Keratinocyte (primary cell): ENCODE measurements around the gene ZHX3. TPM values are rescaled to one million over a fixed set of nuclear protein-coding genes. Genes with fewer than 3 reads are reported as not detected.

Experiments used
- DNase-seq: peaks from one replicate; pipeline ENCODE4 v3.0.0-alpha.2; 2011; ENCODE audit warnings: low read depth, missing footprints, low spot score
- FAIRE-seq: peaks from 2 replicates; lab custom pipeline; 2011; peaks lifted over from hg19 to GRCh38; lab: Jason Lieb, UNC
- H2AFZ ChIP-seq: 2 replicates; pipeline ENCODE4 v1.6.0; 2012; ENCODE audit warnings: low read length, control low read depth, inconsistent platforms; ENCODE audit not compliant: control insufficient read depth
- H3K27ac ChIP-seq: 2 replicates; pipeline ENCODE4 v1.5.1; 2011; ENCODE audit warnings: low read length; ENCODE audit not compliant: control insufficient read depth, insufficient read depth
- H3K27me3 ChIP-seq: 3 replicates; pipeline ENCODE4 v1.6.0; 2011; ENCODE audit warnings: low read length; ENCODE audit not compliant: control insufficient read depth, insufficient read depth; ENCODE audit errors: extremely low read depth
- H3K36me3 ChIP-seq, 2 experiments: 2 replicates in 1 of 2; 3 replicates in 1 of 2; pipeline ENCODE4 v1.5.1; 2011; ENCODE audit warnings: low read length in 2 of 2, mild to moderate bottlenecking in 1 of 2; ENCODE audit not compliant: control insufficient read depth in 2 of 2, insufficient read depth in 2 of 2; ENCODE audit errors: extremely low read depth in 1 of 2
- H3K4me1 ChIP-seq: 3 replicates; pipeline ENCODE4 v1.5.1; 2011; ENCODE audit warnings: low read length; ENCODE audit not compliant: control insufficient read depth, insufficient read depth; ENCODE audit errors: extremely low read depth
- H3K4me2 ChIP-seq: 3 replicates; pipeline ENCODE4 v1.6.0; 2011; ENCODE audit warnings: low read depth, low read length; ENCODE audit not compliant: control insufficient read depth, insufficient read depth; ENCODE audit errors: extremely low read depth
- H3K4me3 ChIP-seq, 3 experiments: fragments of 200-600 bp in 1 of 3; sonication (generic) in 1 of 3; 2 replicates in 2 of 3; 3 replicates in 1 of 3; pipeline ENCODE4 v1.5.1; 2011 to 2016; ENCODE audit warnings: low read length in 3 of 3, mild to moderate bottlenecking in 3 of 3, control low read depth in 2 of 3, inconsistent platforms in 1 of 3, low read depth in 1 of 3, mixed read lengths in 1 of 3, mixed run types in 1 of 3, moderate library complexity in 1 of 3; ENCODE audit not compliant: control insufficient read depth in 2 of 3, insufficient read depth in 2 of 3; ENCODE audit errors: extremely low read depth in 1 of 3
- H3K79me2 ChIP-seq: 2 replicates; pipeline ENCODE4 v1.6.0; 2012; ENCODE audit warnings: low read length; ENCODE audit not compliant: control insufficient read depth, insufficient read depth
- H3K9ac ChIP-seq: 3 replicates; pipeline ENCODE4 v1.6.0; 2011; ENCODE audit warnings: low read length; ENCODE audit not compliant: control insufficient read depth, insufficient read depth; ENCODE audit errors: extremely low read depth
- H3K9me1 ChIP-seq: 3 replicates; pipeline ENCODE4 v1.6.0; 2011; ENCODE audit warnings: low read length; ENCODE audit not compliant: control insufficient read depth, insufficient read depth; ENCODE audit errors: extremely low read depth
- H3K9me3 ChIP-seq: 2 replicates; pipeline ENCODE4 v1.5.1; 2012; ENCODE audit warnings: low read depth, low read length; ENCODE audit not compliant: control insufficient read depth
- H4K20me1 ChIP-seq: 3 replicates; pipeline ENCODE4 v1.6.0; 2011; ENCODE audit warnings: low read length; ENCODE audit not compliant: control insufficient read depth, insufficient read depth; ENCODE audit errors: extremely low read depth
- EZH2 ChIP-seq: IDR thresholded peaks from one replicate; pipeline ENCODE4 v1.6.1; 2012; ENCODE audit warnings: inconsistent platforms, mild to moderate bottlenecking, low read length, moderate library complexity
- dilution Hi-C: fragments of 300-500 bp; cut with MboI; formaldehyde crosslinking; loops from one replicate; pipeline ENCODE4 v1.7.0; 2020; ENCODE audit warnings: low sequenced_read_pairs; ENCODE audit not compliant: extremely low pct_ligation_motif_present
- polyA plus RNA-seq, 5 experiments: library from polyadenylated mRNA; depleted of rRNA in 3 of 5; stranded (reverse) in 3 of 5; stranded (forward) in 1 of 5; unstranded in 1 of 5; fragments of >200 nt; gene quantifications; 1 replicate in 1 of 5; 2 replicates in 3 of 5; 3 replicates in 1 of 5; pipeline versions ENCODE4 v1.2.1 to v1.2.3, GENCODE V29; 2011 to 2012; ENCODE audit warnings: missing spikeins in 2 of 5, low read depth in 1 of 5, low replicate concordance in 1 of 5
- TF ChIP-seq, protein P1 (sequence below), 3 experiments: IDR thresholded peaks in 1 of 3; conservative IDR thresholded peaks in 1 of 3; optimal IDR thresholded peaks in 1 of 3; 2 replicates in 2 of 3; 3 replicates in 1 of 3; pipeline versions ENCODE3 to v1.5.1; 2011; ENCODE audit warnings: low read length in 3 of 3, mild to moderate bottlenecking in 3 of 3, moderate library complexity in 2 of 3, control low read depth in 1 of 3, inconsistent platforms in 1 of 3; ENCODE audit not compliant: insufficient read depth in 2 of 3; ENCODE audit errors: extremely low read depth in 1 of 3

ZHX3 gene
- polyA plus RNA-seq, 1 donor (not counting 4 experiments of a cell fraction or from before 2014, with no cell fraction given): 16.5 TPM

- no peak for TF ChIP-seq EZH2
- TF ChIP-seq, protein P1, sequence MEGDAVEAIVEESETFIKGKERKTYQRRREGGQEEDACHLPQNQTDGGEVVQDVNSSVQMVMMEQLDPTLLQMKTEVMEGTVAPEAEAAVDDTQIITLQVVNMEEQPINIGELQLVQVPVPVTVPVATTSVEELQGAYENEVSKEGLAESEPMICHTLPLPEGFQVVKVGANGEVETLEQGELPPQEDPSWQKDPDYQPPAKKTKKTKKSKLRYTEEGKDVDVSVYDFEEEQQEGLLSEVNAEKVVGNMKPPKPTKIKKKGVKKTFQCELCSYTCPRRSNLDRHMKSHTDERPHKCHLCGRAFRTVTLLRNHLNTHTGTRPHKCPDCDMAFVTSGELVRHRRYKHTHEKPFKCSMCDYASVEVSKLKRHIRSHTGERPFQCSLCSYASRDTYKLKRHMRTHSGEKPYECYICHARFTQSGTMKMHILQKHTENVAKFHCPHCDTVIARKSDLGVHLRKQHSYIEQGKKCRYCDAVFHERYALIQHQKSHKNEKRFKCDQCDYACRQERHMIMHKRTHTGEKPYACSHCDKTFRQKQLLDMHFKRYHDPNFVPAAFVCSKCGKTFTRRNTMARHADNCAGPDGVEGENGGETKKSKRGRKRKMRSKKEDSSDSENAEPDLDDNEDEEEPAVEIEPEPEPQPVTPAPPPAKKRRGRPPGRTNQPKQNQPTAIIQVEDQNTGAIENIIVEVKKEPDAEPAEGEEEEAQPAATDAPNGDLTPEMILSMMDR (optimal IDR thresholded peaks at IDR 0.05 in 1 of 3, IDR thresholded peaks at IDR 0.05 in 1 of 3, conservative IDR thresholded peaks at IDR 0.05 in 1 of 3; ENCODE audit: extremely low read depth in 1 of 3, insufficient read depth in 2 of 3, low read length in 3 of 3): no peak
- no peak overlapping the region for H2AFZ ChIP-seq
- H3K9me1 ChIP-seq: no peaks in the 10 kb centered on the region
- H3K27ac ChIP-seq: no peak overlapping the region
- no peaks in the 10 kb centered on the region for H4K20me1 ChIP-seq
- FAIRE-seq (no peak), DNase-seq (no peak)
- peaks cover 22 to 54% of the 10 kb centered on the region in 2 experiments for H3K36me3 ChIP-seq
- no peaks in the 10 kb centered on the region for H3K79me2 ChIP-seq
- dilution Hi-C loops: no loop called here
- H3K4me2 ChIP-seq: no peak overlapping the region
- H3K4me1 ChIP-seq: no peaks in the 10 kb centered on the region
- no peaks in the 10 kb centered on the region for H3K9me3 ChIP-seq
- no peak overlapping the region for H3K4me3 ChIP-seq
- H3K27me3 ChIP-seq: no peaks in the 10 kb centered on the region
- H3K9ac ChIP-seq: no peak overlapping the region
Observed at GRCh38 chr20:41352666-41353065, 35.1 kb upstream of the ZHX3 start.

GRCh38 chr20:41352106-41352505 lies 34.6 kb upstream of the ZHX3 start:
- Histone ChIP-seq H4K20me1 (no peaks in the 10 kb centered on the region), H3K9me1 (no peaks in the 10 kb centered on the region), H3K4me3 (no peak overlapping the region), H3K79me2 (no peaks in the 10 kb centered on the region), H3K36me3 (peaks cover 20 to 54% of the 10 kb centered on the region in 2 experiments), H3K9me3 (no peaks in the 10 kb centered on the region), H3K4me1 (no peaks in the 10 kb centered on the region), H3K27ac (no peak overlapping the region), H3K9ac (no peak overlapping the region), H2AFZ (no peak overlapping the region), H3K4me2 (no peak overlapping the region), H3K27me3 (no peaks in the 10 kb centered on the region)
- DNase-seq: no peak
- no peak for FAIRE-seq
- dilution Hi-C loops: no loop called here
- TF ChIP-seq, protein P1 (optimal IDR thresholded peaks at IDR 0.05 in 1 of 3, IDR thresholded peaks at IDR 0.05 in 1 of 3, conservative IDR thresholded peaks at IDR 0.05 in 1 of 3; ENCODE audit: extremely low read depth in 1 of 3, insufficient read depth in 2 of 3, low read length in 3 of 3): no peak
- TF ChIP-seq EZH2: no peak
